WTC11 (cell line): Measurements from ENCODE around the gene ZNF425. TPM values are rescaled to one million over a fixed set of nuclear protein-coding genes. Genes with fewer than 3 reads are reported as not detected.

ENCODE experiments used
- ATAC-seq: fragments of 200-7000 bp; cut with Tn5 transposase; 2 replicates; pipeline ENCODE4 v1.10.0; 2021; ENCODE audit warnings: mild to moderate bottlenecking, moderate library complexity
- CTCF ChIA-PET: fragments of 300-600 bp; sonication (Branson Sonifier 250); formaldehyde crosslinking; loops from one replicate; lab custom pipeline; 2021; ENCODE audit warnings: antibody characterized with exemption; lab: Charles Lee
- POLR2A ChIA-PET: fragments of 350-600 bp; sonication (Branson Sonifier 250); formaldehyde crosslinking; loops from one replicate; lab custom pipeline; 2021; ENCODE audit warnings: antibody characterized with exemption; lab: Charles Lee
- DNase-seq: peaks from one replicate; pipeline ENCODE4 v3.0.0; 2021; ENCODE audit warnings: low spot score
- H3K27ac Mint-ChIP-seq: 2 replicates; pipeline ENCODE4 v1.8.0; 2021; ENCODE audit warnings: mixed read lengths
- H3K27me3 Mint-ChIP-seq: 2 replicates; pipeline ENCODE4 v1.8.0; 2021; ENCODE audit warnings: low read depth, mild to moderate bottlenecking, moderate library complexity, mixed read lengths
- H3K36me3 Mint-ChIP-seq: 2 replicates; pipeline ENCODE4 v1.8.0; 2021; ENCODE audit warnings: mixed read lengths
- H3K4me1 Mint-ChIP-seq: 2 replicates; pipeline ENCODE4 v1.8.0; 2022; ENCODE audit warnings: mixed read lengths
- H3K4me3 Mint-ChIP-seq: 2 replicates; pipeline ENCODE4 v1.8.0; 2021; ENCODE audit warnings: mild to moderate bottlenecking, moderate library complexity, mixed read lengths
- H3K9me3 Mint-ChIP-seq: 2 replicates; pipeline ENCODE4 v1.8.0; 2021; ENCODE audit warnings: mixed read lengths
- ATF1 ChIP-seq: sonication (generic); formaldehyde crosslinking; IDR thresholded peaks from 2 replicates; pipeline ENCODE4 v1.8.1; 2023; ENCODE audit warnings: mild to moderate bottlenecking, moderate library complexity, missing genetic modification reagents
- CBFB ChIP-seq: sonication (generic); formaldehyde crosslinking; IDR thresholded peaks from 2 replicates; pipeline ENCODE4 v1.8.1; 2022; ENCODE audit warnings: mild to moderate bottlenecking, low read depth, missing genetic modification reagents
- FOXJ3 ChIP-seq: sonication (generic); formaldehyde crosslinking; IDR thresholded peaks from 2 replicates; pipeline ENCODE4 v1.9.0; 2021; ENCODE audit warnings: missing genetic modification reagents, mild to moderate bottlenecking, borderline replicate concordance
- KAT7 ChIP-seq: sonication (generic); formaldehyde crosslinking; IDR thresholded peaks from 2 replicates; pipeline ENCODE4 v1.8.1; 2023; ENCODE audit warnings: missing genetic modification reagents, mild to moderate bottlenecking, borderline replicate concordance
- NFYB ChIP-seq: sonication (generic); formaldehyde crosslinking; conservative IDR thresholded peaks from 2 replicates; pipeline ENCODE4 v1.8.0; 2022; ENCODE audit warnings: low read depth, missing genetic modification reagents
- NR1H2 ChIP-seq: sonication (generic); formaldehyde crosslinking; IDR thresholded peaks from 2 replicates; pipeline ENCODE4 v1.9.0; 2021; ENCODE audit warnings: mild to moderate bottlenecking, moderate library complexity, missing genetic modification reagents
- OVOL2 ChIP-seq: fragments of 250-450 bp; sonication (Bioruptor Pico); IDR thresholded peaks from 2 replicates; pipeline ENCODE4 v1.9.0; 2021; ENCODE audit warnings: mild to moderate bottlenecking, borderline replicate concordance
- SMAD3 ChIP-seq: sonication (generic); formaldehyde crosslinking; IDR thresholded peaks from 2 replicates; pipeline ENCODE4 v1.8.0; 2022; ENCODE audit warnings: missing genetic modification reagents, mild to moderate bottlenecking, borderline replicate concordance
- SMAD4 ChIP-seq: sonication (generic); formaldehyde crosslinking; IDR thresholded peaks from 2 replicates; pipeline ENCODE4 v1.8.0; 2022; ENCODE audit warnings: mild to moderate bottlenecking, missing genetic modification reagents
- total RNA-seq: library from RNA; stranded (reverse); gene quantifications from 3 replicates; pipeline ENCODE4 v1.2.3, GENCODE V29; 2021
- TF ChIP-seq, protein P1 (sequence below): sonication (generic); formaldehyde crosslinking; IDR thresholded peaks from 2 replicates; pipeline ENCODE4 v1.8.1; 2023; ENCODE audit warnings: mild to moderate bottlenecking, missing genetic modification reagents
- TF ChIP-seq, protein P2 (sequence below): fragments of 250-450 bp; sonication (Bioruptor Pico); IDR thresholded peaks from 2 replicates; pipeline ENCODE4 v1.8.0; 2021; ENCODE audit warnings: mild to moderate bottlenecking
- TF ChIP-seq, protein P3 (sequence below): sonication (generic); formaldehyde crosslinking; IDR thresholded peaks from 2 replicates; pipeline ENCODE4 v1.8.1; 2023; ENCODE audit warnings: mild to moderate bottlenecking, moderate library complexity, missing genetic modification reagents
- TF ChIP-seq, protein P4 (sequence below): sonication (generic); formaldehyde crosslinking; IDR thresholded peaks from 2 replicates; pipeline ENCODE4 v1.8.1; 2023; ENCODE audit warnings: mild to moderate bottlenecking, missing genetic modification reagents, borderline replicate concordance

The ZNF425 gene
- total RNA-seq, 1 experiment from 2014 or later = 3.8 TPM

DNA sequence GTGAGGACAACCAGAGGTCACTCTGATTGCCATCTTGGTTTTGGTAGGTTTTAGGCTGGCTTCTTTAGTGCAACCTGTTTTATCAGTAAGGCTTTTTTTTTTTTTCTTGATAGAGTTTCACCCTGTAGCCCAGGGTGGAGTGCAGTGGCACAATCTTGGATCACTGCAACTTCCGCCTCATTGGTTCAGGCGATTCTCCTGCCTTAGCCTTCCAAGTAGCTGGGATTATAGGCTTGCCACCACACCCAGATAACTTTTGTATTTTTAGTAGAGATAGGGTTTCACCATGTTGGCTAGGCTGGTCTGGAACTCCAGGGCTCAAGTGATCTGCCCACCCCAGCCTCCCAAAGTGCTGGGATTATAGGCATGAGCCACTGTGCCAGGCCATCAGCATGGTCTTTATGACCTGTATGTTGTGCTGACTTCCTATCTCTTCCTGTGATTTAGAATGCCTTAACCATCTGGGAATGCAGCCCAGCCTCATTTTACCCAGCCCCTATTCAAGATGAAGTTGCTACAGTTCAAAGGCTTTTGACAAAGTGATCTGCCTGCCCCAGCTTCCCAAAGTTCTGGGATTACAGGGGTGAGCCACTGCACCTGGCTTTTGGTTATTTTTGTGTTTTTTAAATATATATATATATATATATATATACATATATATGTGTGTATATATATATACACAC is 7.0 kb upstream of the ZNF425 start:
- CTCF ChIA-PET = interaction anchor here (0.8 kb wide), 1 partner anchor 14 kb away, joined by 4 read pairs; the partner anchor contains the start of gene ZNF398
- H3K27me3 Mint-ChIP-seq = peaks cover 6% of the 10 kb centered on the region; the same call in 1 of the 2 replicates
- POLR2A ChIA-PET = no interaction called here

DNA sequence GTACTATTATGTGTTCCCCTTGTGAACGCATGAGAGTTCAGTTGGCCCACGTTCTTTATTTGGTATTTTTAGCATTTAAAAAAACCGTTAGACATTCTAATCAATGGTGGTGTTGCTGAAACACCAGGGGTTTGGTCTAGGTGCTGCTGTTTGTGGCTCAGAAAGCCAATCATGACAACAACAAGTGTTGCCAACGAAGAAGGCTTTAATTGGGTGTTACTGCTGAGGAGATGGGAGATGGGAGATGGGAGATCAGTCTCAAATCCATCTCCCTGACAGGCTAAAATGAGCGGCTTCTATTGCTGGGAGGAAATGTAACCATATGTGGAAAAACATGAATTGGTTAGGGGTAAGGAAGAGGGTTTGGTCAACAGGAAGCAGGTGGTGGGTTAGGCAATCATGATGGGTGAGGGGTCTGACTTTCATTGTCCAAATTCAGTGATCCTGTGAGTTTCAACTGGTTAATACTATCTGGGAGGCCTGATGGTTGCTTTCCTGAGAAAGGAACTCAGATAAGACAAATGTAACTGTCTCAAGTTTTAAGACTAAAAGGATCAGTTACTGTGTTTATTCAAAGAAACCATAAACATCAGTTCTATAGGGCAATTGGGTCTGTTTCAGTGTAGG is 4.6 kb upstream of the ZNF425 start:
- H3K4me1 Mint-ChIP-seq = peaks cover 14% of the 10 kb centered on the region
- no peak for ATAC-seq
- peaks cover 10% of the 10 kb centered on the region for H3K9me3 Mint-ChIP-seq
- POLR2A ChIA-PET = no interaction called here
- H3K36me3 Mint-ChIP-seq = peaks cover 35% of the 10 kb centered on the region
- TF ChIP-seq, protein P1, sequence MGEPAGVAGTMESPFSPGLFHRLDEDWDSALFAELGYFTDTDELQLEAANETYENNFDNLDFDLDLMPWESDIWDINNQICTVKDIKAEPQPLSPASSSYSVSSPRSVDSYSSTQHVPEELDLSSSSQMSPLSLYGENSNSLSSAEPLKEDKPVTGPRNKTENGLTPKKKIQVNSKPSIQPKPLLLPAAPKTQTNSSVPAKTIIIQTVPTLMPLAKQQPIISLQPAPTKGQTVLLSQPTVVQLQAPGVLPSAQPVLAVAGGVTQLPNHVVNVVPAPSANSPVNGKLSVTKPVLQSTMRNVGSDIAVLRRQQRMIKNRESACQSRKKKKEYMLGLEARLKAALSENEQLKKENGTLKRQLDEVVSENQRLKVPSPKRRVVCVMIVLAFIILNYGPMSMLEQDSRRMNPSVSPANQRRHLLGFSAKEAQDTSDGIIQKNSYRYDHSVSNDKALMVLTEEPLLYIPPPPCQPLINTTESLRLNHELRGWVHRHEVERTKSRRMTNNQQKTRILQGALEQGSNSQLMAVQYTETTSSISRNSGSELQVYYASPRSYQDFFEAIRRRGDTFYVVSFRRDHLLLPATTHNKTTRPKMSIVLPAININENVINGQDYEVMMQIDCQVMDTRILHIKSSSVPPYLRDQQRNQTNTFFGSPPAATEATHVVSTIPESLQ = no peak
- no peak for TF ChIP-seq CBFB (CRISPR knock-in tag)
- no peak for TF ChIP-seq SMAD3 (CRISPR knock-in tag)
- no peak for TF ChIP-seq NFYB (CRISPR knock-in tag)
- TF ChIP-seq ATF1 (CRISPR knock-in tag) = no peak
- no peak for TF ChIP-seq KAT7 (CRISPR knock-in tag)
- H3K27me3 Mint-ChIP-seq = peaks cover 6% of the 10 kb centered on the region; the same call in 1 of the 2 replicates
- no peak overlapping the region for H3K4me3 Mint-ChIP-seq
- no peak for DNase-seq
- H3K27ac Mint-ChIP-seq = peak overlapping the region; percentile 56; the same call in 1 of the 2 replicates
- CTCF ChIA-PET = no interaction called here

More for the DNA sequence above, 7.0 kb upstream of the ZNF425 start:
- DNase-seq (no peak), ATAC-seq (no peak)
- TF ChIP-seq SMAD4 (CRISPR knock-in tag) (no peak), NR1H2 (no peak), FOXJ3 (CRISPR knock-in tag) (no peak), OVOL2 (CRISPR knock-in tag) (no peak), NFYB (CRISPR knock-in tag) (no peak)
- TF ChIP-seq, protein P2, sequence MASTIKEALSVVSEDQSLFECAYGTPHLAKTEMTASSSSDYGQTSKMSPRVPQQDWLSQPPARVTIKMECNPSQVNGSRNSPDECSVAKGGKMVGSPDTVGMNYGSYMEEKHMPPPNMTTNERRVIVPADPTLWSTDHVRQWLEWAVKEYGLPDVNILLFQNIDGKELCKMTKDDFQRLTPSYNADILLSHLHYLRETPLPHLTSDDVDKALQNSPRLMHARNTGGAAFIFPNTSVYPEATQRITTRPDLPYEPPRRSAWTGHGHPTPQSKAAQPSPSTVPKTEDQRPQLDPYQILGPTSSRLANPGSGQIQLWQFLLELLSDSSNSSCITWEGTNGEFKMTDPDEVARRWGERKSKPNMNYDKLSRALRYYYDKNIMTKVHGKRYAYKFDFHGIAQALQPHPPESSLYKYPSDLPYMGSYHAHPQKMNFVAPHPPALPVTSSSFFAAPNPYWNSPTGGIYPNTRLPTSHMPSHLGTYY (CRISPR knock-in tag) = no peak
- TF ChIP-seq, protein P3, sequence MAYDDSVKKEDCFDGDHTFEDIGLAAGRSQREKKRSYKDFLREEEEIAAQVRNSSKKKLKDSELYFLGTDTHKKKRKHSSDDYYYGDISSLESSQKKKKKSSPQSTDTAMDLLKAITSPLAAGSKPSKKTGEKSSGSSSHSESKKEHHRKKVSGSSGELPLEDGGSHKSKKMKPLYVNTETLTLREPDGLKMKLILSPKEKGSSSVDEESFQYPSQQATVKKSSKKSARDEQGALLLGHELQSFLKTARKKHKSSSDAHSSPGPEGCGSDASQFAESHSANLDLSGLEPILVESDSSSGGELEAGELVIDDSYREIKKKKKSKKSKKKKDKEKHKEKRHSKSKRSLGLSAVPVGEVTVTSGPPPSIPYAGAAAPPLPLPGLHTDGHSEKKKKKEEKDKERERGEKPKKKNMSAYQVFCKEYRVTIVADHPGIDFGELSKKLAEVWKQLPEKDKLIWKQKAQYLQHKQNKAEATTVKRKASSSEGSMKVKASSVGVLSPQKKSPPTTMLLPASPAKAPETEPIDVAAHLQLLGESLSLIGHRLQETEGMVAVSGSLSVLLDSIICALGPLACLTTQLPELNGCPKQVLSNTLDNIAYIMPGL (CRISPR knock-in tag) = no peak
- TF ChIP-seq, protein P4, sequence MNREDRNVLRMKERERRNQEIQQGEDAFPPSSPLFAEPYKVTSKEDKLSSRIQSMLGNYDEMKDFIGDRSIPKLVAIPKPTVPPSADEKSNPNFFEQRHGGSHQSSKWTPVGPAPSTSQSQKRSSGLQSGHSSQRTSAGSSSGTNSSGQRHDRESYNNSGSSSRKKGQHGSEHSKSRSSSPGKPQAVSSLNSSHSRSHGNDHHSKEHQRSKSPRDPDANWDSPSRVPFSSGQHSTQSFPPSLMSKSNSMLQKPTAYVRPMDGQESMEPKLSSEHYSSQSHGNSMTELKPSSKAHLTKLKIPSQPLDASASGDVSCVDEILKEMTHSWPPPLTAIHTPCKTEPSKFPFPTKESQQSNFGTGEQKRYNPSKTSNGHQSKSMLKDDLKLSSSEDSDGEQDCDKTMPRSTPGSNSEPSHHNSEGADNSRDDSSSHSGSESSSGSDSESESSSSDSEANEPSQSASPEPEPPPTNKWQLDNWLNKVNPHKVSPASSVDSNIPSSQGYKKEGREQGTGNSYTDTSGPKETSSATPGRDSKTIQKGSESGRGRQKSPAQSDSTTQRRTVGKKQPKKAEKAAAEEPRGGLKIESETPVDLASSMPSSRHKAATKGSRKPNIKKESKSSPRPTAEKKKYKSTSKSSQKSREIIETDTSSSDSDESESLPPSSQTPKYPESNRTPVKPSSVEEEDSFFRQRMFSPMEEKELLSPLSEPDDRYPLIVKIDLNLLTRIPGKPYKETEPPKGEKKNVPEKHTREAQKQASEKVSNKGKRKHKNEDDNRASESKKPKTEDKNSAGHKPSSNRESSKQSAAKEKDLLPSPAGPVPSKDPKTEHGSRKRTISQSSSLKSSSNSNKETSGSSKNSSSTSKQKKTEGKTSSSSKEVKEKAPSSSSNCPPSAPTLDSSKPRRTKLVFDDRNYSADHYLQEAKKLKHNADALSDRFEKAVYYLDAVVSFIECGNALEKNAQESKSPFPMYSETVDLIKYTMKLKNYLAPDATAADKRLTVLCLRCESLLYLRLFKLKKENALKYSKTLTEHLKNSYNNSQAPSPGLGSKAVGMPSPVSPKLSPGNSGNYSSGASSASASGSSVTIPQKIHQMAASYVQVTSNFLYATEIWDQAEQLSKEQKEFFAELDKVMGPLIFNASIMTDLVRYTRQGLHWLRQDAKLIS = no peak
- peaks cover 10% of the 10 kb centered on the region for H3K9me3 Mint-ChIP-seq
- peaks cover 38% of the 10 kb centered on the region for H3K36me3 Mint-ChIP-seq
- no peak overlapping the region for H3K4me3 Mint-ChIP-seq
- no peak overlapping the region for H3K27ac Mint-ChIP-seq
- peaks cover 4% of the 10 kb centered on the region for H3K4me1 Mint-ChIP-seq
